Stomach (tissue), 9 donors: ENCODE data around the gene DDIT3. TPM values are rescaled to one million over a fixed set of nuclear protein-coding genes. Genes with fewer than 3 reads are reported as not detected.
"Not testable (repeated sequence)": the region's sequence is repeated elsewhere in the genome, so short reads cannot be mapped to it uniquely, and the experiment has no call there.

Source experiments
- DNase-seq, 2 donors: peaks; one replicate each; pipeline versions ENCODE4 v3.0.0 to v3.0.0-alpha.2; 2013 to 2019
- H3K27ac ChIP-seq, 5 donors: fragments of 200-600 bp in 4 of 5; sonication (generic) in 4 of 5; one replicate each; pipeline ENCODE4 v1.5.1; 2013 to 2019; ENCODE audit warnings: mild to moderate bottlenecking in 1 of 5, moderate library complexity in 1 of 5
- H3K27me3 ChIP-seq, 3 donors: fragments of 200-600 bp; sonication (generic); one replicate each; pipeline ENCODE4 v1.5.1; 2017 to 2019; ENCODE audit warnings: mixed run types in 1 of 3
- H3K36me3 ChIP-seq, 4 donors: fragments of 200-600 bp; sonication (generic); 1 replicate in 3 of 4; 2 replicates in 1 of 4; pipeline ENCODE4 v1.5.1; 2016 to 2019
- H3K4me1 ChIP-seq, 4 donors: fragments of 200-600 bp; sonication (generic); one replicate each; pipeline ENCODE4 v1.5.1; 2016 to 2019
- H3K4me3 ChIP-seq, 4 donors: fragments of 200-600 bp; sonication (generic) in 3 of 4; one replicate each; pipeline ENCODE4 v1.5.1; 2016 to 2019; ENCODE audit warnings: mild to moderate bottlenecking in 1 of 4
- H3K9me3 ChIP-seq, 4 donors: fragments of 200-600 bp; sonication (generic); one replicate each; pipeline ENCODE4 v1.5.1; 2016 to 2019
- EP300 ChIP-seq: sonication (generic); formaldehyde crosslinking; IDR thresholded peaks from one replicate; pipeline ENCODE4 v1.6.1; 2017; ENCODE audit warnings: antibody characterized with exemption
- POLR2A ChIP-seq, 4 donors: fragments of 450-650 bp; IDR thresholded peaks; one replicate each; pipeline ENCODE4 v1.6.1; 2016; ENCODE audit warnings: antibody characterized with exemption in 4 of 4, control low read depth in 2 of 4, mild to moderate bottlenecking in 1 of 4, moderate library complexity in 1 of 4
- POLR2AphosphoS5 ChIP-seq, 3 donors: sonication (generic); formaldehyde crosslinking; IDR thresholded peaks; one replicate each; pipeline ENCODE4 v1.6.1; 2016; ENCODE audit warnings: antibody characterized with exemption in 3 of 3
- WGBS, 5 donors: extraction: QIAGEN DNeasy Blood & Tissue Kit in 3 of 5; methylation state at CpG; one replicate each; pipeline versions ENCODE4 v1.1.5 to v1.1.7; 2013 to 2018; 5-methylcytosine and 5-hydroxymethylcytosine counted together
- intact Hi-C: fragments of 100-400 bp; cut with DNase I; formaldehyde crosslinking; loops from one replicate; pipeline ENCODE4 v1.15.1; 2023; ENCODE audit warnings: low total_unique reads
- polyA plus RNA-seq, 3 donors: library from polyadenylated mRNA; stranded (reverse); fragments of 200-250 nt; gene quantifications; one replicate each; pipeline ENCODE4 v1.2.3, GENCODE V29; 2013
- total RNA-seq, 5 donors: library from RNA; depleted of rRNA; stranded (reverse); fragments of >200 nt; gene quantifications; one replicate each; pipeline versions ENCODE4 v1.1.0 to v1.2.3, GENCODE V29; 2014 to 2016
- TF ChIP-seq, protein P1 (sequence below), 7 experiments: fragments of 450-650 bp in 4 of 7; fragments of 200-600 bp in 3 of 7; sonication (generic) in 3 of 7; IDR thresholded peaks; one replicate each; pipeline ENCODE4 v1.5.1; 2016 to 2019; ENCODE audit warnings: antibody characterized with exemption in 7 of 7, control low read depth in 2 of 7, mild to moderate bottlenecking in 1 of 7
- donor health status: healthy with polysubstance abuse.
- donor health status: Bipolar disorder and iron deficiency.
- donor health status: healthy.

The DDIT3 gene
- total and polyA plus RNA-seq, 8 donors = 7.5 to 159 (median 48.1) TPM

DNA sequence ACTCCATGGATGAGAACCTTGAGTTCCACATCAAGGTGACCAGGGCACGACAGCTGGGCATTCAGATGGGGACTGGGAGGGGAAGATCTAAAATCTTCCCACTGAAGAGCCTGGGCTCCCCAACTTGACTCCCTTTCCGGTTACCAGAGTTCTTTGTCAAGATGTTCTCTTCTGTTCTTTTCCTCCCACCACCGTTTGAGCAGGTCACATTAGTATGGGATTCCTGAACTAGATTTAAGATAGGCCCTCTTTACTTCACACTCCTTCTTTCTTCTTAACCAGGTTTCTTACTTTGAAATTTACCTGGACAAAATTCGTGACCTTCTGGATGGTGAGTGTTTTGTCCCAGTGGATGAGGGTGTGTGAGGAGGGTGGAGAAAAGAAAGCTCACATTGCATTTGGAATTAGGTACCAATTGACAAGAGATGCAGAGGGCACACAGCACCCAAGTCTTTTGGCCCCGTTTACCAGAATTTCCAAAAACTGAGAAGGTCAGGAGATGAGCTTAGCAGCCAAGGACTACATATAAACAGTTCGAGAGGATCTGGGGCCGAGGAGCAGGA lies 43.9 kb upstream of the DDIT3 start:
- WGBS, 5 donors = 74 to 85% (median 82%) methylated on average over 7 of the region's 7 CpGs
- Histone ChIP-seq H3K4me1 (no peaks in the 10 kb centered on the region), H3K36me3 (no peaks in the 10 kb centered on the region), H3K4me3 (no peak overlapping the region), H3K9me3 (no peaks in the 10 kb centered on the region), H3K27ac (no peak overlapping the region), H3K27me3 (peaks cover 0 to 30% (median 0%) of the 10 kb centered on the region in 3 donors)
- TF ChIP-seq POLR2A (IDR thresholded peaks at IDR 0.05) (no peak), EP300 (no peak), POLR2AphosphoS5 (IDR thresholded peaks at IDR 0.05) (no peak)
- TF ChIP-seq, protein P1, sequence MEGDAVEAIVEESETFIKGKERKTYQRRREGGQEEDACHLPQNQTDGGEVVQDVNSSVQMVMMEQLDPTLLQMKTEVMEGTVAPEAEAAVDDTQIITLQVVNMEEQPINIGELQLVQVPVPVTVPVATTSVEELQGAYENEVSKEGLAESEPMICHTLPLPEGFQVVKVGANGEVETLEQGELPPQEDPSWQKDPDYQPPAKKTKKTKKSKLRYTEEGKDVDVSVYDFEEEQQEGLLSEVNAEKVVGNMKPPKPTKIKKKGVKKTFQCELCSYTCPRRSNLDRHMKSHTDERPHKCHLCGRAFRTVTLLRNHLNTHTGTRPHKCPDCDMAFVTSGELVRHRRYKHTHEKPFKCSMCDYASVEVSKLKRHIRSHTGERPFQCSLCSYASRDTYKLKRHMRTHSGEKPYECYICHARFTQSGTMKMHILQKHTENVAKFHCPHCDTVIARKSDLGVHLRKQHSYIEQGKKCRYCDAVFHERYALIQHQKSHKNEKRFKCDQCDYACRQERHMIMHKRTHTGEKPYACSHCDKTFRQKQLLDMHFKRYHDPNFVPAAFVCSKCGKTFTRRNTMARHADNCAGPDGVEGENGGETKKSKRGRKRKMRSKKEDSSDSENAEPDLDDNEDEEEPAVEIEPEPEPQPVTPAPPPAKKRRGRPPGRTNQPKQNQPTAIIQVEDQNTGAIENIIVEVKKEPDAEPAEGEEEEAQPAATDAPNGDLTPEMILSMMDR (IDR thresholded peaks at IDR 0.05) = no peak
- no peak for DNase-seq
- intact Hi-C loops = no loop called here

DNA sequence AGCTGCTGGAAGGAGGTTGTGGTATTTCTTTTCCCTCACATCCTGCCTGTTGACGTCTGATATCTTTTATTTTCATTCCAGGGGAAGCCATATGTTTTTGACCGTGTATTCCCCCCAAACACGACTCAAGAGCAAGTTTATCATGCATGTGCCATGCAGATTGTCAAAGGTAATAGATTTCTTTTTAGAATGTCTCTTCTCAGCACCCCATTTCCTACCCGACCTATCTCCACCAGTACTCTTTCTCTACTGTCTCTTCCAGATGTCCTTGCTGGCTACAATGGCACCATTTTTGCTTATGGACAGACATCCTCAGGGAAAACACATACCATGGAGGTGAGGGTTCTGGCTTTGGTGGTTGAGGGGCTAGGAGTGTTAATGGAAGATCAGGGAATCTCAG lies 43.0 kb upstream of the DDIT3 start:
- Histone ChIP-seq H3K4me1 (no peaks in the 10 kb centered on the region), H3K27ac (no peak overlapping the region), H3K36me3 (no peaks in the 10 kb centered on the region), H3K9me3 (no peaks in the 10 kb centered on the region), H3K4me3 (no peak overlapping the region), H3K27me3 (peaks cover 0 to 30% (median 0%) of the 10 kb centered on the region in 3 donors)
- WGBS, 5 donors = 52 to 65% (median 54%) methylated on average over 4 of the region's 4 CpGs
- intact Hi-C loops = no loop called here
- no peak for DNase-seq
- TF ChIP-seq POLR2A (IDR thresholded peaks at IDR 0.05) (no peak), EP300 (no peak), POLR2AphosphoS5 (IDR thresholded peaks at IDR 0.05) (no peak)
- TF ChIP-seq, protein P1 (IDR thresholded peaks at IDR 0.05) = no peak

DNA sequence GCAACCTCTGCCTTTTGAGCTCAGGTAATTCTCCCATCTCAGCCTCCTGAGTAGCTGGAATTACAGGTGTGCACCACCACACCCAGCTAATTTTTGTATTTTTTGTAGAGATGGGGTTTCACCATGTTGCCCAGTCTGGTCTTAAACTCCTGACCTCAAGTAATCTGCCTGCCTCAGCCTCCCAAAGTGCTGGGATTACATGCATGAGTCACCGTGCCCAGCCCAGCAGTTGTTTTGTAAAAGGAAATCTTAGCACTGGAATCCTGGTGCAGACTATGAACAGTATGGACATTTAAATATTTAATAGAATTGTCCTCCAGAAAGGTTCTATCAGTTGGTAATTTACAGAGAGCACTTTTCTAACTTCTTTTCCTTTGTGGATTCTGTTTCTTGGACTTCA lies 40.8 kb upstream of the DDIT3 start:
- H3K4me1 ChIP-seq, H3K36me3 ChIP-seq, DNase-seq, H3K9me3 ChIP-seq, H3K27ac ChIP-seq, H3K4me3 ChIP-seq, intact Hi-C loops: not testable (repeated sequence)
- 43 to 48% (median 46%) methylated on average over 1 of the region's 1 CpG for WGBS, 5 donors
- H3K27me3 ChIP-seq = peaks cover 0 to 21% (median 0%) of the 10 kb centered on the region in 3 donors

DNA sequence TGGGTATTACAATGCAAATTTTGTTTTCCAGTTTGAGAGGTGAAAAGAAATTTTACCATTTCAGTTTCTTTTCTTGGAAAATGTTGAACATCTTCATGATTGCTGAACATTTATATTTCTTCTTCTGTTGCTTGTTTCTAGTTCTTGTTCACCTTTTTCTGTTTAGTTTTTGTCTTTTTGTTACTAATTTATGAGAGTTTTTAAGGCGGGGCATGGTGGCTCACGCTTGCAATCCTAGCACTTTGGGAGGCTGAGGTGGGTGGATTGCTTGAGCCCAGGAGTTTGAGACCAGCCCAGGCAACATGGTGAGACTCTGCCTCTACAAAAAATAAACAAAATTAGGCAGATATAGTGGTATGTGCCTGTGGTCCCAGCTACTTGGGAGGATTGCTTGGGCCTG lies 40.2 kb upstream of the DDIT3 start:
- no peaks in the 10 kb centered on the region for H3K36me3 ChIP-seq
- WGBS, 5 donors = 90 to 96% (median 92%) methylated on average over 2 of the region's 2 CpGs

DNA sequence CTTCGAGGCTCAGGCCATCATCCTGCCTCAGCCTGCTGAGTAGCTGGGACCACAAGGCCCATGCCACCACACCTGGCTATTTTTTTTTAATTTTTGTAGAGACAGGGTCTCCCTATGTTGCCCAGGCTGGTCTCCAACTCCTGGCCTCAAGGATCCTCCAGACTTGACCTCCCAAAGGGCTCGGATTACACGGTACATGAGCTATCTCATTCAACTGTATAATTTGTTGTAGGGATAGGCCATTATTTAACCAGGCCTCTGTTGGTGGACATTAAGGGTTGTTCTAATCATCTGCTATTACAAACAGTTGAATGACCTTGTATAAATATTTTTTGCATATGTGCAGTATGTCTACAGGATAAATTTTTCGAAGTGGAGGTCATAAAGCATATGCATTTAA lies 38.5 kb upstream of the DDIT3 start:
- no peaks in the 10 kb centered on the region for H3K4me1 ChIP-seq
- DNase-seq = no peak
- no peak for TF ChIP-seq POLR2A (IDR thresholded peaks at IDR 0.05)
- no peak for TF ChIP-seq POLR2AphosphoS5 (IDR thresholded peaks at IDR 0.05)
- TF ChIP-seq, protein P1 (IDR thresholded peaks at IDR 0.05) = no peak
- TF ChIP-seq EP300 = no peak
- no peaks in the 10 kb centered on the region for H3K36me3 ChIP-seq
- H3K27me3 ChIP-seq = peaks cover 0 to 18% (median 0%) of the 10 kb centered on the region in 3 donors
- no peak overlapping the region for H3K27ac ChIP-seq
- 76 to 86% (median 77%) methylated on average over 4 of the region's 4 CpGs for WGBS, 5 donors
- H3K4me3 ChIP-seq = no peak overlapping the region
- intact Hi-C loops = no loop called here
- no peaks in the 10 kb centered on the region for H3K9me3 ChIP-seq

More for the DNA sequence above, 40.2 kb upstream of the DDIT3 start:
- DNase-seq = no peak
- no peaks in the 10 kb centered on the region for H3K9me3 ChIP-seq
- H3K4me3 ChIP-seq = no peak overlapping the region
- TF ChIP-seq, protein P1 (IDR thresholded peaks at IDR 0.05) = no peak
- TF ChIP-seq POLR2AphosphoS5 (IDR thresholded peaks at IDR 0.05) (no peak), POLR2A (IDR thresholded peaks at IDR 0.05) (no peak), EP300 (no peak)
- intact Hi-C loops = no loop called here
- no peak overlapping the region for H3K27ac ChIP-seq
- H3K4me1 ChIP-seq = no peaks in the 10 kb centered on the region
- peaks cover 0 to 21% (median 0%) of the 10 kb centered on the region in 3 donors for H3K27me3 ChIP-seq
